K562 (cell line): ENCODE data around the gene CREB5.

ENCODE experiments used
- JUNB ChIP-seq: fragments of 450-650 bp; formaldehyde crosslinking; conservative IDR thresholded peaks from 2 replicates; pipeline ENCODE4 v1.4.0; 2020; ENCODE audit warnings: mild to moderate bottlenecking
- ZNF347 ChIP-seq: fragments of 450-650 bp; formaldehyde crosslinking; IDR thresholded peaks from 2 replicates; pipeline ENCODE4 v1.4.0; 2020; ENCODE audit warnings: low read depth, mild to moderate bottlenecking, moderate library complexity

DNA sequence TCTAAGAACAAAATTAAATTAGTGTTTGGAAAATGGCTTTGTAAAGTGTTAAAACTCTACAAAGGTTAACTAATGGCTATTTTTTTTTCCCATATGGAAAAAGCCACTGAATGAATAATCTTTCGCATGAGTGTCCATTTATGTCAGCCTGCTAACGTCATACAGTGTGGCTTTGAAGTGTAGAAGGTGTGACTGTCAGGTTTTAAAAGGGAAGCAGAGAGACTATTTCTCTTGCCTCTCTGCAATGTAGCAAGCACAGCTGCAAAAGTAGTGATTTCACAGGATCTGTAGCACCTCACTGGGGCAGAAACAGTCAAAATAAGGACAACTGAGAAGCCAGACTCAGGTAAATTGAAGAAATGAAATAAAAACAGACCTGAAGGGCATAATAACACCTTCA lies 53.4 kb downstream of the CREB5 start:
- TF ChIP-seq ZNF347 (CRISPR knock-in tag) (no peak), JUNB (CRISPR knock-in tag) (no peak)
